Osteoblast (primary cell): ENCODE measurements around the gene IL37. TPM values are rescaled to one million over a fixed set of nuclear protein-coding genes. Genes with fewer than 3 reads are reported as not detected.

Source experiments
- DNase-seq: peaks from one replicate; pipeline ENCODE4 v3.0.0; 2011; ENCODE audit warnings: low spot score, mixed read lengths; ENCODE audit not compliant: insufficient read length; ENCODE audit errors: missing footprints
- H2AFZ ChIP-seq: 2 replicates; pipeline ENCODE4 v1.6.0; 2011; ENCODE audit warnings: mild to moderate bottlenecking, low read length
- H3K27ac ChIP-seq: 2 replicates; pipeline ENCODE4 v1.5.1; 2011; ENCODE audit warnings: mild to moderate bottlenecking, low read depth, low read length, moderate library complexity
- H3K27me3 ChIP-seq: 2 replicates; pipeline ENCODE4 v1.6.0; 2012; ENCODE audit warnings: mild to moderate bottlenecking, control low read depth, inconsistent platforms, low read length, moderate library complexity; ENCODE audit not compliant: insufficient read depth
- H3K36me3 ChIP-seq: 2 replicates; pipeline ENCODE4 v1.5.1; 2011; ENCODE audit warnings: mild to moderate bottlenecking, low read length, control low read depth, moderate library complexity; ENCODE audit not compliant: insufficient read depth
- H3K4me1 ChIP-seq: 2 replicates; pipeline ENCODE4 v1.5.1; 2011; ENCODE audit warnings: mild to moderate bottlenecking, low read length, control low read depth, moderate library complexity; ENCODE audit not compliant: insufficient read depth
- H3K4me2 ChIP-seq: 2 replicates; pipeline ENCODE4 v1.6.0; 2011; ENCODE audit warnings: mild to moderate bottlenecking, low read length; ENCODE audit not compliant: insufficient read depth
- H3K4me3 ChIP-seq: fragments of 200-600 bp; sonication (generic); 3 replicates; pipeline ENCODE4 v1.5.1; 2012; ENCODE audit warnings: mild to moderate bottlenecking, low read length, inconsistent platforms; ENCODE audit not compliant: insufficient read depth
- H3K79me2 ChIP-seq: 2 replicates; pipeline ENCODE4 v1.6.0; 2012; ENCODE audit warnings: mild to moderate bottlenecking, low read length, control low read depth, inconsistent platforms; ENCODE audit not compliant: insufficient read depth
- H3K9me3 ChIP-seq: 2 replicates; pipeline ENCODE4 v1.5.1; 2011; ENCODE audit warnings: low read depth, low read length, control low read depth
- H4K20me1 ChIP-seq: 2 replicates; pipeline ENCODE4 v1.6.0; 2012; ENCODE audit warnings: mild to moderate bottlenecking, low read length, control low read depth; ENCODE audit not compliant: insufficient read depth
- total RNA-seq: library from RNA; depleted of rRNA; stranded (reverse); fragments of >200 nt; gene quantifications from 2 replicates; pipeline ENCODE4 v1.2.3, GENCODE V29; 2012
- TF ChIP-seq, protein P1 (sequence below): IDR thresholded peaks from 2 replicates; pipeline ENCODE4 v1.5.1; 2011; ENCODE audit warnings: mild to moderate bottlenecking, low read depth, low read length, moderate library complexity; ENCODE audit errors: extremely low read depth

IL37 gene, protein sequence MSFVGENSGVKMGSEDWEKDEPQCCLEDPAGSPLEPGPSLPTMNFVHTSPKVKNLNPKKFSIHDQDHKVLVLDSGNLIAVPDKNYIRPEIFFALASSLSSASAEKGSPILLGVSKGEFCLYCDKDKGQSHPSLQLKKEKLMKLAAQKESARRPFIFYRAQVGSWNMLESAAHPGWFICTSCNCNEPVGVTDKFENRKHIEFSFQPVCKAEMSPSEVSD
- total RNA-seq, result not detected in 2 replicates

DNA sequence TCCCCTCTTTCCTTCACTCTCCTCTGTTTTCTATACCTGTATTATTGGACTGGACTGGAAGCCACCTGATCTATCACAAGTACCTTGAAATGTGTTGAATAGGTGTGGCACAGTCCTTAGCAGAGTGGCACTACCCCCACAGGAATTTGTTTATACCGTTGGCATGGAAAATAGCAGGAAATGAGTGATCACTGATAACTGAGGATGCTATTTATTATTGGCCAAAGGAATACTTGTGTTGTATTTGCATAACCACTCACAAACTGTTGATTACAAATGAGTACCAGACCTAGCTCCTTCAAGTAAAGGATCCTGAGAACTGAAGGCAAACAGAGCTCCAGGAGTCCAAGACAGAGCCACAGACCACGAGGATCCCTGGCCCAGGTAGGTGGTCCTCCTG, at the start of gene IL37:
TSS of gene IL37 (plus strand) at position 301 of the 400 bp plus-strand sequence. CDS start 1,848 bp downstream, outside the sequence.
- Histone ChIP-seq H4K20me1 (no peaks in the 10 kb centered on the region), H2AFZ (no peak within 1 kb of the TSS), H3K36me3 (no peaks in the 10 kb centered on the region), H3K4me1 (no peaks in the 10 kb centered on the region), H3K27ac (no peak within 1 kb of the TSS), H3K27me3 (peaks cover 25% of the 10 kb centered on the region), H3K4me3 (no peak within 1 kb of the TSS), H3K79me2 (no peaks in the 10 kb centered on the region), H3K9me3 (no peaks in the 10 kb centered on the region), H3K4me2 (no peak within 1 kb of the TSS)
- DNase-seq, result no peak
- TF ChIP-seq, protein P1, sequence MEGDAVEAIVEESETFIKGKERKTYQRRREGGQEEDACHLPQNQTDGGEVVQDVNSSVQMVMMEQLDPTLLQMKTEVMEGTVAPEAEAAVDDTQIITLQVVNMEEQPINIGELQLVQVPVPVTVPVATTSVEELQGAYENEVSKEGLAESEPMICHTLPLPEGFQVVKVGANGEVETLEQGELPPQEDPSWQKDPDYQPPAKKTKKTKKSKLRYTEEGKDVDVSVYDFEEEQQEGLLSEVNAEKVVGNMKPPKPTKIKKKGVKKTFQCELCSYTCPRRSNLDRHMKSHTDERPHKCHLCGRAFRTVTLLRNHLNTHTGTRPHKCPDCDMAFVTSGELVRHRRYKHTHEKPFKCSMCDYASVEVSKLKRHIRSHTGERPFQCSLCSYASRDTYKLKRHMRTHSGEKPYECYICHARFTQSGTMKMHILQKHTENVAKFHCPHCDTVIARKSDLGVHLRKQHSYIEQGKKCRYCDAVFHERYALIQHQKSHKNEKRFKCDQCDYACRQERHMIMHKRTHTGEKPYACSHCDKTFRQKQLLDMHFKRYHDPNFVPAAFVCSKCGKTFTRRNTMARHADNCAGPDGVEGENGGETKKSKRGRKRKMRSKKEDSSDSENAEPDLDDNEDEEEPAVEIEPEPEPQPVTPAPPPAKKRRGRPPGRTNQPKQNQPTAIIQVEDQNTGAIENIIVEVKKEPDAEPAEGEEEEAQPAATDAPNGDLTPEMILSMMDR, result no peak

DNA sequence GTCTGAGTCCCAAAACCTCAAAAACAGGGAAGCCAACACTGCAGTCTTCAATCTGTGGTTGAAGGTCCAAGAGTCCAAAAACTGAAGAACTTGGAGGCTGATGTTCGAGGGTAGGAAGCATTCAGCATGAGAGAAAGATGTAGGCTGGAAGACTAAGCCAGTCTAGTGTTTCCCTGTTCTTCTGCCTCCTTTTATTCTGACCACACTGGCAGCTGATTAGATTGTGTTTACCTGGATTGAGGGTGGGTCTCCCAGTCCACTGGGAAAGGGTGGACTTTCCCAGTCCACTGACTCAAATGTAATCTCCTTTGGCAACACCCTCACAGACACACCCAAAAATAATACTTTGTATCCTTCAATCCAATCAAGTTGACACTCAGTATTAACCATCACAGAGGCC, 46.9 kb upstream of the IL37 start:
- no peak overlapping the region for H2AFZ ChIP-seq
- no peaks in the 10 kb centered on the region for H3K9me3 ChIP-seq
- no peak overlapping the region for H3K4me2 ChIP-seq
- DNase-seq, result no peak
- no peak overlapping the region for H3K27ac ChIP-seq
- H3K27me3 ChIP-seq, result no peaks in the 10 kb centered on the region
- no peaks in the 10 kb centered on the region for H3K79me2 ChIP-seq
- no peak overlapping the region for H3K4me3 ChIP-seq
- TF ChIP-seq, protein P1, result no peak
- no peaks in the 10 kb centered on the region for H4K20me1 ChIP-seq
- H3K4me1 ChIP-seq, result peaks cover 2% of the 10 kb centered on the region
- no peaks in the 10 kb centered on the region for H3K36me3 ChIP-seq

DNA sequence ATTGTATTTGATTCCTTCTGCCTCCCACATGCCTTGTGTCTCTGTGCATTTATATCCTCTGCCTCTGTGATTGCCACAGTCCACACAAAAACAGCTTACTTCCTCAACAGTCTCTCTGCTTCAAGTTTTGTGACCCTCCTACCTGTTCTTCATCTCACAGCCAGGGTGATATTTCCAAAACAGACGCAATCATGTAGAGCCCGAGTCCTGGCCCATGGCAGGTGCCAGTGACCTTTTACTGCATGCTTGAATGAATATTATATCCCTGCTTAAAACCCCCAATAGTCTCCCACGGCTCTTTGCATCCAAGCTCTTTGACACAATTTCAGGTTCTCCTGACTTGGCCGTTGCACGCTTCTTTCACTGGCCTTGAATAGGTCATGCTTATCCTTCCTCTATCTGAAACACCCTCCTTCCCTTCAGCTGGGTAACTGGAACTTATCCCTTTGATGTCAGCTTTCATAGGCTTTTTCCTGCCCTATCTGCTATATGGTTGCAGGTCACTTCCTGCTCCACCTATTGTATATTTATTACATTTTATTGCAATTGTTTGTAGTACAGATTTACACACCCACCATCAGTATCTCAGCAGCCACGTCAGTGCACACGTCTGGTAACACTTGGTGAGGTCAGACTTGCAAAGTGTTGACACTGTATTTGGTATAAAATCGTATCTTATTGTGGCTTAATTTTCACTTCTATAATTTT, 44.7 kb upstream of the IL37 start:
- no peaks in the 10 kb centered on the region for H4K20me1 ChIP-seq
- no peaks in the 10 kb centered on the region for H3K79me2 ChIP-seq
- no peak overlapping the region for H3K4me2 ChIP-seq
- DNase-seq, result no peak
- no peak overlapping the region for H2AFZ ChIP-seq
- peaks cover 12% of the 10 kb centered on the region for H3K4me1 ChIP-seq
- no peaks in the 10 kb centered on the region for H3K36me3 ChIP-seq
- H3K4me3 ChIP-seq, result no peak overlapping the region
- H3K27me3 ChIP-seq, result no peaks in the 10 kb centered on the region
- no peaks in the 10 kb centered on the region for H3K9me3 ChIP-seq
- no peak overlapping the region for H3K27ac ChIP-seq
- TF ChIP-seq, protein P1, result no peak
